Measurements from ENCODE around the gene LHX5. TPM values are rescaled to one million over a fixed set of nuclear protein-coding genes. Genes with fewer than 3 reads are reported as not detected.

The LHX5 gene
- total RNA-seq, 1 donor from 2014 or later: not detected

- H3K4me3 Mint-ChIP-seq (ENCODE audit: low read depth): no peak overlapping the region
- no peaks in the 10 kb centered on the region for H3K36me3 Mint-ChIP-seq (ENCODE audit: low read depth)
- H3K4me1 Mint-ChIP-seq (ENCODE audit: low read depth): peaks cover 2% of the 10 kb centered on the region
- H3K9me3 Mint-ChIP-seq: no peaks in the 10 kb centered on the region
- no peak for DNase-seq (ENCODE audit: low spot score)
- no peak overlapping the region for H3K27ac Mint-ChIP-seq
- H3K27me3 Mint-ChIP-seq (ENCODE audit: low read depth): peaks cover 18% of the 10 kb centered on the region
- intact Hi-C loops (cut with micrococcal nuclease): no loop called here
Measured at GRCh38 chr12:113456761-113457160, 14.9 kb downstream of the LHX5 start.

GRCh38 chr12:113456199-113456598 is 15.5 kb downstream of the LHX5 start:
- Mint-ChIP-seq H3K9me3 (no peaks in the 10 kb centered on the region), H3K27me3 (ENCODE audit: low read depth) (peaks cover 14% of the 10 kb centered on the region), H3K4me3 (ENCODE audit: low read depth) (no peak overlapping the region), H3K27ac (no peak overlapping the region), H3K36me3 (ENCODE audit: low read depth) (no peaks in the 10 kb centered on the region), H3K4me1 (ENCODE audit: low read depth) (no peaks in the 10 kb centered on the region)
- no peak for DNase-seq (ENCODE audit: low spot score)
- intact Hi-C loops (cut with micrococcal nuclease): no loop called here

- H3K4me1 Mint-ChIP-seq (ENCODE audit: low read depth): no peaks in the 10 kb centered on the region
- intact Hi-C loops (cut with micrococcal nuclease): no loop called here
- peaks cover 6% of the 10 kb centered on the region for H3K27me3 Mint-ChIP-seq (ENCODE audit: low read depth)
- H3K4me3 Mint-ChIP-seq (ENCODE audit: low read depth): no peak overlapping the region
- no peak for DNase-seq (ENCODE audit: low spot score)
- H3K36me3 Mint-ChIP-seq (ENCODE audit: low read depth): no peaks in the 10 kb centered on the region
- no peak overlapping the region for H3K27ac Mint-ChIP-seq
- H3K9me3 Mint-ChIP-seq: no peaks in the 10 kb centered on the region
Measured at GRCh38 chr12:113453330-113453729, 18.3 kb downstream of the LHX5 start.

GRCh38 chr12:113452458-113452857 is 19.2 kb downstream of the LHX5 start:
- Mint-ChIP-seq H3K27me3 (ENCODE audit: low read depth) (peaks cover 7% of the 10 kb centered on the region), H3K27ac (no peak overlapping the region), H3K36me3 (ENCODE audit: low read depth) (no peaks in the 10 kb centered on the region)

GRCh38 chr12:113449839-113450238 is 21.8 kb downstream of the LHX5 start:
- H3K27me3 Mint-ChIP-seq (ENCODE audit: low read depth): peaks cover 9% of the 10 kb centered on the region
- DNase-seq (ENCODE audit: low spot score): no peak
- H3K4me1 Mint-ChIP-seq (ENCODE audit: low read depth): no peaks in the 10 kb centered on the region
- intact Hi-C loops (cut with micrococcal nuclease): no loop called here
- H3K9me3 Mint-ChIP-seq: no peaks in the 10 kb centered on the region
- no peaks in the 10 kb centered on the region for H3K36me3 Mint-ChIP-seq (ENCODE audit: low read depth)
- H3K4me3 Mint-ChIP-seq (ENCODE audit: low read depth): no peak overlapping the region
- no peak overlapping the region for H3K27ac Mint-ChIP-seq

More at GRCh38 chr12:113452458-113452857, 19.2 kb downstream of the LHX5 start:
- no peaks in the 10 kb centered on the region for H3K9me3 Mint-ChIP-seq
- H3K4me3 Mint-ChIP-seq (ENCODE audit: low read depth): no peak overlapping the region
- DNase-seq (ENCODE audit: low spot score): no peak
- no peaks in the 10 kb centered on the region for H3K4me1 Mint-ChIP-seq (ENCODE audit: low read depth)
- intact Hi-C loops (cut with micrococcal nuclease): no loop called here

- Mint-ChIP-seq H3K4me3 (ENCODE audit: low read depth) (no peak overlapping the region), H3K27me3 (ENCODE audit: low read depth) (peaks cover 9% of the 10 kb centered on the region), H3K4me1 (ENCODE audit: low read depth) (no peaks in the 10 kb centered on the region), H3K9me3 (no peaks in the 10 kb centered on the region), H3K36me3 (ENCODE audit: low read depth) (no peaks in the 10 kb centered on the region), H3K27ac (no peak overlapping the region)
- intact Hi-C loops (cut with micrococcal nuclease): no loop called here
- no peak for DNase-seq (ENCODE audit: low spot score)
Measured at GRCh38 chr12:113449299-113449698, 22.4 kb downstream of the LHX5 start.

GRCh38 chr12:113448873-113449272 is 22.8 kb downstream of the LHX5 start:
- Mint-ChIP-seq H3K4me1 (ENCODE audit: low read depth) (no peaks in the 10 kb centered on the region), H3K9me3 (no peaks in the 10 kb centered on the region), H3K36me3 (ENCODE audit: low read depth) (no peaks in the 10 kb centered on the region), H3K27me3 (ENCODE audit: low read depth) (peaks cover 9% of the 10 kb centered on the region), H3K27ac (no peak overlapping the region), H3K4me3 (ENCODE audit: low read depth) (no peak overlapping the region)
- no peak for DNase-seq (ENCODE audit: low spot score)
- intact Hi-C loops (cut with micrococcal nuclease): no loop called here

- Mint-ChIP-seq H3K4me3 (ENCODE audit: low read depth) (no peak overlapping the region), H3K27me3 (ENCODE audit: low read depth) (peaks cover 9% of the 10 kb centered on the region)
- intact Hi-C loops (cut with micrococcal nuclease): no loop called here
Measured at GRCh38 chr12:113445544-113446171, 26.0 kb downstream of the LHX5 start.

GRCh38 chr12:113443030-113443539 is 28.6 kb downstream of the LHX5 start:
- DNase-seq (ENCODE audit: low spot score): no peak
- no peaks in the 10 kb centered on the region for H3K9me3 Mint-ChIP-seq
- peaks cover 2% of the 10 kb centered on the region for H3K27me3 Mint-ChIP-seq (ENCODE audit: low read depth)
- H3K4me1 Mint-ChIP-seq (ENCODE audit: low read depth): no peaks in the 10 kb centered on the region
- intact Hi-C loops (cut with micrococcal nuclease): no loop called here
- H3K4me3 Mint-ChIP-seq (ENCODE audit: low read depth): no peak overlapping the region
- no peaks in the 10 kb centered on the region for H3K36me3 Mint-ChIP-seq (ENCODE audit: low read depth)
- H3K27ac Mint-ChIP-seq: no peak overlapping the region

More at GRCh38 chr12:113445544-113446171, 26.0 kb downstream of the LHX5 start:
- no peaks in the 10 kb centered on the region for H3K9me3 Mint-ChIP-seq
- no peaks in the 10 kb centered on the region for H3K4me1 Mint-ChIP-seq (ENCODE audit: low read depth)
- no peak for DNase-seq (ENCODE audit: low spot score)
- no peaks in the 10 kb centered on the region for H3K36me3 Mint-ChIP-seq (ENCODE audit: low read depth)
- no peak overlapping the region for H3K27ac Mint-ChIP-seq

- H3K9me3 Mint-ChIP-seq: no peaks in the 10 kb centered on the region
- no peak overlapping the region for H3K27ac Mint-ChIP-seq
- DNase-seq (ENCODE audit: low spot score): no peak
- no peaks in the 10 kb centered on the region for H3K4me1 Mint-ChIP-seq (ENCODE audit: low read depth)
- peaks cover 2% of the 10 kb centered on the region for H3K27me3 Mint-ChIP-seq (ENCODE audit: low read depth)
- intact Hi-C loops (cut with micrococcal nuclease): no loop called here
- no peaks in the 10 kb centered on the region for H3K36me3 Mint-ChIP-seq (ENCODE audit: low read depth)
- H3K4me3 Mint-ChIP-seq (ENCODE audit: low read depth): no peak overlapping the region
Measured at GRCh38 chr12:113440947-113441782, 30.5 kb downstream of the LHX5 start.

- intact Hi-C loops (cut with micrococcal nuclease): no loop called here
- no peaks in the 10 kb centered on the region for H3K36me3 Mint-ChIP-seq (ENCODE audit: low read depth)
- no peaks in the 10 kb centered on the region for H3K27me3 Mint-ChIP-seq (ENCODE audit: low read depth)
- H3K4me3 Mint-ChIP-seq (ENCODE audit: low read depth): no peak overlapping the region
- H3K9me3 Mint-ChIP-seq: no peaks in the 10 kb centered on the region
- DNase-seq (ENCODE audit: low spot score): no peak
- no peaks in the 10 kb centered on the region for H3K4me1 Mint-ChIP-seq (ENCODE audit: low read depth)
- H3K27ac Mint-ChIP-seq: no peak overlapping the region
Measured at GRCh38 chr12:113440336-113440735, 31.3 kb downstream of the LHX5 start.

- Mint-ChIP-seq H3K27me3 (ENCODE audit: low read depth) (no peaks in the 10 kb centered on the region), H3K4me3 (ENCODE audit: low read depth) (no peak overlapping the region), H3K36me3 (ENCODE audit: low read depth) (no peaks in the 10 kb centered on the region), H3K27ac (no peak overlapping the region), H3K9me3 (no peaks in the 10 kb centered on the region), H3K4me1 (ENCODE audit: low read depth) (no peaks in the 10 kb centered on the region)
- intact Hi-C loops (cut with micrococcal nuclease): no loop called here
- DNase-seq (ENCODE audit: low spot score): no peak
Measured at GRCh38 chr12:113439606-113440030, 32.1 kb downstream of the LHX5 start.

GRCh38 chr12:113439301-113439597 is 32.4 kb downstream of the LHX5 start:
- no peaks in the 10 kb centered on the region for H3K4me1 Mint-ChIP-seq (ENCODE audit: low read depth)
- no peak overlapping the region for H3K4me3 Mint-ChIP-seq (ENCODE audit: low read depth)

More at GRCh38 chr12:113439301-113439597, 32.4 kb downstream of the LHX5 start:
- no peak for DNase-seq (ENCODE audit: low spot score)
- Mint-ChIP-seq H3K27me3 (ENCODE audit: low read depth) (no peaks in the 10 kb centered on the region), H3K27ac (no peak overlapping the region), H3K36me3 (ENCODE audit: low read depth) (no peaks in the 10 kb centered on the region), H3K9me3 (no peaks in the 10 kb centered on the region)
- intact Hi-C loops (cut with micrococcal nuclease): no loop called here
